H1 (cell line): Measurements from ENCODE around the gene ITPK1. TPM values are rescaled to one million over a fixed set of nuclear protein-coding genes. Genes with fewer than 3 reads are reported as not detected.

ENCODE experiments used
- CTCF ChIA-PET: fragments of 300-600 bp; sonication (Branson Sonifier 250); formaldehyde crosslinking; loops from one replicate; lab custom pipeline; 2021; ENCODE audit not compliant: partially characterized antibody; lab: Charles Lee
- POLR2A ChIA-PET: fragments of 300-600 bp; sonication (Branson Sonifier 250); formaldehyde crosslinking; loops from one replicate; lab custom pipeline; 2021; ENCODE audit warnings: inconsistent platforms; ENCODE audit not compliant: partially characterized antibody; lab: Charles Lee
- DNase-seq, 2 experiments: peaks; one replicate each; pipeline versions ENCODE4 v3.0.0 to v3.0.0-alpha.2; 2010 to 2022; ENCODE audit warnings: low spot score in 2 of 2, low read depth in 1 of 2, mixed read lengths in 1 of 2
- FAIRE-seq: peaks from 2 replicates; lab custom pipeline; 2011; peaks lifted over from hg19 to GRCh38; lab: Jason Lieb, UNC
- H2AFZ ChIP-seq: 2 replicates; pipeline ENCODE4 v1.8.1; 2012; ENCODE audit warnings: low read length, inconsistent platforms
- H2AK5ac ChIP-seq: 2 replicates; pipeline ENCODE4 v1.6.1; 2013; ENCODE audit warnings: low read depth, low read length
- H2BK120ac ChIP-seq: replicated peaks from 2 replicates; pipeline ENCODE3; 2013; ENCODE audit warnings: low read depth, low read length, inconsistent platforms
- H2BK12ac ChIP-seq: 2 replicates; pipeline ENCODE4 v1.6.1; 2013; ENCODE audit warnings: low read depth, low read length
- H2BK15ac ChIP-seq: 2 replicates; pipeline ENCODE4 v1.6.1; 2013; ENCODE audit warnings: low read length
- H2BK20ac ChIP-seq: 2 replicates; pipeline ENCODE4 v1.6.1; 2013; ENCODE audit warnings: low read length
- H2BK5ac ChIP-seq: 2 replicates; pipeline ENCODE4 v1.6.1; 2013; ENCODE audit warnings: low read depth, low read length
- H3K14ac ChIP-seq: 2 replicates; pipeline ENCODE4 v1.6.1; 2013; ENCODE audit warnings: inconsistent platforms; ENCODE audit not compliant: insufficient read length
- H3K18ac ChIP-seq: 2 replicates; pipeline ENCODE4 v1.6.1; 2013; ENCODE audit warnings: low read length; ENCODE audit errors: extremely low read depth
- H3K23ac ChIP-seq: 2 replicates; pipeline ENCODE4 v1.6.1; 2013; ENCODE audit warnings: inconsistent platforms; ENCODE audit not compliant: insufficient read length
- H3K23me2 ChIP-seq: 2 replicates; pipeline ENCODE4 v1.6.1; 2013; ENCODE audit warnings: low read depth, low read length
- H3K27ac ChIP-seq: 2 replicates; pipeline ENCODE4 v1.6.1; 2011; ENCODE audit warnings: low read depth, low read length, inconsistent platforms
- H3K27me3 ChIP-seq, 4 experiments: replicated peaks in 1 of 4; 1 replicate in 1 of 4; 2 replicates in 3 of 4; pipeline versions ENCODE4 v1.6.1 to v1.8.1; 2011 to 2013; ENCODE audit warnings: low read length in 3 of 4, mild to moderate bottlenecking in 3 of 4, inconsistent platforms in 2 of 4, mixed read lengths in 2 of 4, moderate library complexity in 1 of 4; ENCODE audit not compliant: control insufficient read depth in 3 of 4, insufficient read depth in 3 of 4; ENCODE audit errors: extremely low read depth in 1 of 4
- H3K36me3 ChIP-seq, 4 experiments: 2 replicates each; pipeline versions ENCODE4 v1.6.1 to v1.8.1; 2011 to 2013; ENCODE audit warnings: mild to moderate bottlenecking in 4 of 4, low read length in 3 of 4, moderate library complexity in 2 of 4, control low read depth in 1 of 4, inconsistent platforms in 1 of 4; ENCODE audit not compliant: insufficient read depth in 4 of 4, control insufficient read depth in 2 of 4
- H3K4ac ChIP-seq: replicated peaks from 2 replicates; pipeline ENCODE3; 2013; ENCODE audit warnings: low read length, low read depth, mixed read lengths, inconsistent platforms; ENCODE audit not compliant: insufficient read length
- H3K4me1 ChIP-seq, 4 experiments: replicated peaks in 1 of 4; 1 replicate in 1 of 4; 2 replicates in 3 of 4; pipeline versions ENCODE4 v1.6.1 to v1.8.1; 2011 to 2013; ENCODE audit warnings: low read length in 3 of 4, inconsistent platforms in 2 of 4, mixed read lengths in 1 of 4; ENCODE audit not compliant: insufficient read depth in 4 of 4, control insufficient read depth in 3 of 4
- H3K4me2 ChIP-seq, 2 experiments: 2 replicates each; pipeline versions ENCODE4 v1.6.1 to v1.8.1; 2011 to 2013; ENCODE audit warnings: low read depth in 2 of 2, low read length in 2 of 2, control low read depth in 1 of 2, inconsistent platforms in 1 of 2, mild to moderate bottlenecking in 1 of 2; ENCODE audit not compliant: insufficient read depth in 1 of 2
- H3K4me3 ChIP-seq, 4 experiments: fragments of 200-600, 300-600 bp in 1 of 4; sonication (generic), shearing (Covaris generic), sonication (Bioruptor Twin) in 1 of 4; 2 replicates each; pipeline versions ENCODE4 v1.5.1 to v1.8.1; 2011 to 2016; ENCODE audit warnings: low read length in 4 of 4, low read depth in 3 of 4, control low read depth in 2 of 4, inconsistent platforms in 2 of 4, mild to moderate bottlenecking in 2 of 4, mixed read lengths in 1 of 4, moderate library complexity in 1 of 4; ENCODE audit not compliant: insufficient read depth in 2 of 4; ENCODE audit errors: extremely low read depth in 1 of 4
- H3K56ac ChIP-seq: replicated peaks from 2 replicates; pipeline ENCODE3; 2013; ENCODE audit warnings: low read depth, mild to moderate bottlenecking, mixed read lengths, low read length, inconsistent platforms; ENCODE audit not compliant: insufficient read length
- H3K79me1 ChIP-seq: 2 replicates; pipeline ENCODE4 v1.6.1; 2013; ENCODE audit warnings: low read depth, low read length, control low read depth
- H3K79me2 ChIP-seq, 2 experiments: 2 replicates each; pipeline versions ENCODE4 v1.6.1 to v1.8.1; 2012 to 2013; ENCODE audit warnings: low read length in 2 of 2, mild to moderate bottlenecking in 2 of 2, inconsistent platforms in 1 of 2; ENCODE audit not compliant: insufficient read depth in 2 of 2, control insufficient read depth in 1 of 2
- H3K9ac ChIP-seq, 4 experiments: replicated peaks in 1 of 4; 1 replicate in 1 of 4; 2 replicates in 3 of 4; pipeline versions ENCODE4 v1.6.1 to v1.8.1; 2011 to 2013; ENCODE audit warnings: low read depth in 3 of 4, low read length in 3 of 4, control low read depth in 2 of 4, mild to moderate bottlenecking in 2 of 4, moderate library complexity in 2 of 4, inconsistent platforms in 1 of 4; ENCODE audit errors: extremely low read depth in 1 of 4
- H3K9me3 ChIP-seq, 2 experiments: 2 replicates each; pipeline versions ENCODE4 v1.6.1 to v1.8.1; 2012 to 2013; ENCODE audit warnings: mild to moderate bottlenecking in 2 of 2, moderate library complexity in 2 of 2, control low read depth in 1 of 2, inconsistent platforms in 1 of 2, low read depth in 1 of 2, low read length in 1 of 2, mixed read lengths in 1 of 2; ENCODE audit not compliant: insufficient read depth in 2 of 2
- H4K20me1 ChIP-seq, 2 experiments: replicated peaks in 1 of 2; 2 replicates each; pipeline versions ENCODE3 to v1.8.1; 2011 to 2013; ENCODE audit warnings: inconsistent platforms in 2 of 2, low read length in 2 of 2, mild to moderate bottlenecking in 1 of 2; ENCODE audit not compliant: insufficient read depth in 2 of 2, control insufficient read depth in 1 of 2
- H4K5ac ChIP-seq: 2 replicates; pipeline ENCODE4 v1.6.1; 2013; ENCODE audit warnings: low read length, low read depth, mixed read lengths, inconsistent platforms; ENCODE audit not compliant: insufficient read length
- H4K8ac ChIP-seq: 2 replicates; pipeline ENCODE4 v1.8.0; 2013; ENCODE audit warnings: mild to moderate bottlenecking, moderate library complexity, low read length, inconsistent platforms; ENCODE audit not compliant: insufficient read depth; ENCODE audit errors: extremely low read depth
- H4K91ac ChIP-seq: replicated peaks from 2 replicates; pipeline ENCODE3; 2013; ENCODE audit warnings: low read length, mixed read lengths, inconsistent platforms; ENCODE audit not compliant: insufficient read length
- CHD2 ChIP-seq: IDR thresholded peaks from 2 replicates; pipeline ENCODE4 v1.6.1; 2012; ENCODE audit warnings: low read length, improper control_type of control experiment
- EP300 ChIP-seq, 2 experiments: IDR thresholded peaks; 1 replicate in 1 of 2; 2 replicates in 1 of 2; pipeline ENCODE4 v1.6.1; 2011 to 2012; ENCODE audit warnings: low read depth in 2 of 2, low read length in 2 of 2, mild to moderate bottlenecking in 2 of 2, borderline replicate concordance in 1 of 2, inconsistent platforms in 1 of 2, moderate library complexity in 1 of 2
- FOSL1 ChIP-seq: IDR thresholded peaks from 2 replicates; pipeline ENCODE4 v1.6.1; 2011; ENCODE audit warnings: mild to moderate bottlenecking, low read depth, low read length, moderate library complexity; ENCODE audit not compliant: insufficient read depth
- GTF2F1 ChIP-seq: IDR thresholded peaks from 2 replicates; pipeline ENCODE4 v1.6.1; 2012; ENCODE audit warnings: low read depth, low read length, improper control_type of control experiment, borderline replicate concordance
- JUN ChIP-seq: IDR thresholded peaks from 2 replicates; pipeline ENCODE4 v1.6.1; 2011; ENCODE audit warnings: low read depth, mild to moderate bottlenecking, improper control_type of control experiment, low read length
- RAD21 ChIP-seq, 2 experiments: IDR thresholded peaks in 1 of 2; conservative IDR thresholded peaks in 1 of 2; 2 replicates each; pipeline ENCODE4 v1.6.1; 2011; ENCODE audit warnings: low read depth in 2 of 2, low read length in 2 of 2, improper control_type of control experiment in 1 of 2, inconsistent platforms in 1 of 2, mild to moderate bottlenecking in 1 of 2, moderate library complexity in 1 of 2
- RXRA ChIP-seq: IDR thresholded peaks from 2 replicates; pipeline ENCODE4 v1.6.1; 2011; ENCODE audit warnings: low read depth, mild to moderate bottlenecking, low read length, moderate library complexity; ENCODE audit not compliant: insufficient read depth
- SP2 ChIP-seq: IDR thresholded peaks from 2 replicates; pipeline ENCODE4 v1.6.1; 2012; ENCODE audit warnings: mild to moderate bottlenecking, low read length, inconsistent platforms
- ZNF274 ChIP-seq: IDR thresholded peaks from 2 replicates; pipeline ENCODE4 v1.7.0; 2012; ENCODE audit warnings: low read length, borderline replicate concordance; ENCODE audit errors: extremely low read depth
- WGBS, 2 experiments: shearing (Covaris generic) in 1 of 2; methylation state at CpG; one replicate each; pipeline versions ENCODE4 v1.1.6 to v1.1.7; 2013 to 2015; ENCODE audit warnings: low lambda C conversion rate in 2 of 2, mixed read lengths in 2 of 2, inconsistent platforms in 1 of 2, low coverage in 1 of 2, missing lambda C conversion rate in 1 of 2; ENCODE audit not compliant: insufficient replicate concordance in 2 of 2, insufficient coverage in 1 of 2, insufficient read length in 1 of 2; ENCODE audit errors: extremely low coverage in 1 of 2, missing lambda C conversion rate in 1 of 2; 5-methylcytosine and 5-hydroxymethylcytosine counted together
- polyA plus RNA-seq, 7 experiments: library from polyadenylated mRNA; depleted of rRNA in 3 of 7; stranded (reverse) in 5 of 7; unstranded in 2 of 7; fragments of >200 nt in 5 of 7; fragments of 200-250 nt in 2 of 7; gene quantifications; 1 replicate in 5 of 7; 2 replicates in 1 of 7; 4 replicates in 1 of 7; pipeline versions ENCODE4 v1.2.1 to v1.2.3, GENCODE V29; 2011 to 2013; ENCODE audit warnings: missing spikeins in 2 of 7, mixed read lengths in 2 of 7
- total RNA-seq: library from RNA; stranded (reverse); fragmentation: NEBNext Ultra II Directional; extraction: Animal tissue kit (Norgen Biotek cat#: 25700); gene quantifications from 2 replicates; pipeline ENCODE4 v1.2.1, GENCODE V29; 2021

ITPK1 gene
- total and polyA plus RNA-seq, 2 of the 8 experiments (the other 6 are each of a cell fraction or from before 2014, with no cell fraction given) = 108 to 143 TPM

DNA sequence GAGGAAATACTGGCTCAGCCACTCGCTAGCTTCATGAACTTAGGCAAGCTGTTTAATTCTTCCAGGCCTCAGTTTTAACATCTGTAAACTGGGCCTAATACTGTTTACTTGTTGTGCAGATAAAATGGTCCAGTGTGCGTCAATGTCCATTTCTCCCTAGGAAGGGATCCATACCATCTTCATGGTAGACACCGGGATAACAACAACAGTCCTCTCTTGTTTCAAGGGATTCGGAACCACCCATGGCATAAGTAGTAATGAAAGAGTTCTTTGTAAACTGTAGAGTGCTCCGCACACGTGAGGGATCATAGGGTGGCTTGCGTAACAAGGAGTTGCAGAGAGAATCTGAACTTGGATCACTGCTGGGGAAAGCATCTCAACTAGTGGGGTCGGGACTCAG lies 210.1 kb downstream of the ITPK1 start:
- Histone ChIP-seq H4K5ac (no peak overlapping the region), H4K20me1 (no peaks in the 10 kb centered on the region), H3K4ac (no peak overlapping the region), H3K27ac (no peak overlapping the region), H3K18ac (no peak overlapping the region), H3K4me2 (no peak overlapping the region), H3K14ac (no peak overlapping the region), H2BK5ac (no peak overlapping the region), H2BK15ac (no peak overlapping the region), H3K9me3 (0 out of 4 replicates have a peak, but pooled peaks cover 0 to 4% of the 10 kb centered on the region in 2 experiments), H2BK12ac (no peak overlapping the region), H3K23me2 (no peaks in the 10 kb centered on the region), H3K79me2 (no peaks in the 10 kb centered on the region), H3K79me1 (no peaks in the 10 kb centered on the region), H3K36me3 (no peaks in the 10 kb centered on the region), H2AK5ac (no peak overlapping the region), H2AFZ (no peak overlapping the region), H3K27me3 (peaks cover 0 to 12% (median 9%) of the 10 kb centered on the region in 4 experiments; a peak in 5 of 7 replicates), H2BK120ac (no peak overlapping the region), H3K23ac (no peak overlapping the region), H3K56ac (no peak overlapping the region), H3K4me3 (no peak overlapping the region), H3K9ac (no peak overlapping the region), H4K8ac (no peak overlapping the region), H2BK20ac (no peak overlapping the region), H4K91ac (no peak overlapping the region), H3K4me1 (no peaks in the 10 kb centered on the region; a peak in 1 of 7 replicates)
- ChIA-PET POLR2A (no interaction called here), CTCF (interaction anchor here (1.0 to 2.0 kb wide), 2 partner anchors 21 to 107 kb away, joined by 3 to 4 read pairs; no protein-coding TSS in a partner anchor)
- 79% methylated on average over 8 of the region's 8 CpGs; no CpG with 5 or more reads in 1 of the 2 experiments for WGBS, 2 experiments
- no peak for TF ChIP-seq RXRA
- TF ChIP-seq SP2 = no peak
- TF ChIP-seq FOSL1 = no peak
- no peak for TF ChIP-seq CHD2
- TF ChIP-seq GTF2F1 = no peak
- no peak for TF ChIP-seq EP300 (IDR thresholded peaks at IDR 0.05; ENCODE audit: borderline replicate concordance in 1 of 2, low read depth in 2 of 2, low read length in 2 of 2)
- TF ChIP-seq JUN = no peak
- TF ChIP-seq ZNF274 = no peak
- TF ChIP-seq RAD21 (IDR thresholded peaks at IDR 0.05 in 1 of 2, conservative IDR thresholded peaks at IDR 0.05 in 1 of 2; ENCODE audit: low read depth in 2 of 2, low read length in 2 of 2) = no peak
- no peak for DNase-seq
- no peak for FAIRE-seq
